Activated CD4-positive, alpha-beta T cell treated with anti-CD3 and anti-CD28 coated beads, Interleukin-2, amount 50 U/mL, for 4 hours (primary cell): ENCODE results near the gene LMX1B.
"Not testable (repeated sequence)": the region's sequence is repeated elsewhere in the genome, so short reads cannot be mapped to it uniquely, and the experiment has no call there.

Source experiments
- DNase-seq, 2 experiments: peaks; one replicate each; pipeline ENCODE4 v3.0.0-alpha.2; 2020

The LMX1B gene

DNA sequence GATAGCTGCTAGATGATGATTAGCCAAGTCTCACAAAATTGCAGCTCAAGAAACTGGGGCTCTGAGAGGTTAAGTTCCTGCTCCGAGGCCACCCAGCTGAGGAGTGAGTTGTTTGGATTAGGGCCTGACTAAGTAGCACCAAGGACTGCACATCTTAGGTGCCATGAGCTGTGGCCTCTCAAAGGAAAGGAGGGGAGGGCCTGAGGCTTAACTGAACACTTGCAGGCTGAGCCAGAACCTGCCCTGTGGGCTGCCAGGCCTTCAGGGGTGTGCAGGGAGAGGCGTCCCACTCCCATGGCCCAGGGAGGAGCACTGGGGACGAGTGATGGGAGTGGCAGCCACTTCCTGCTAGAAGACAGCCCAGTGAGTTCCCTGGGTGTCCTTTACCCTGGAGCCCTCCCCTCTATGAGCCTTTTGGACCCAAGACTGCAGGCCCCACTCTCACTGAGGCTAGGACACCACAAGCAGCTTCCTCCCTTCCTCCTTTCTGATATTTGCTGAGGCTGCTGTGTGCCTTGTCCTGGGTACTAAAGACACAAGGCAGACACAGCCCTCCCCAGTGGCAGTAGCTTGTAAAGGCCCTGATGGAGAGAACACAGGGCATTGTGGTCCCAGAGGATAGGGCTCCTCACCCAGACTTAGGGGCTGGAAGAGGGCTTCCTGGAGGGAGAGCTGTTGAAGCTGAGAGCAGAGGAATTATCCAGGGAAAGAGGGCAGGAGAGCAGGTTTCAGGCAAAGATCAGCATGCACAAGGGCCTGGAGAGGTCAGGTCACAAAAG lies 22.1 kb downstream of the LMX1B start:
- DNase-seq, result no peak

DNA sequence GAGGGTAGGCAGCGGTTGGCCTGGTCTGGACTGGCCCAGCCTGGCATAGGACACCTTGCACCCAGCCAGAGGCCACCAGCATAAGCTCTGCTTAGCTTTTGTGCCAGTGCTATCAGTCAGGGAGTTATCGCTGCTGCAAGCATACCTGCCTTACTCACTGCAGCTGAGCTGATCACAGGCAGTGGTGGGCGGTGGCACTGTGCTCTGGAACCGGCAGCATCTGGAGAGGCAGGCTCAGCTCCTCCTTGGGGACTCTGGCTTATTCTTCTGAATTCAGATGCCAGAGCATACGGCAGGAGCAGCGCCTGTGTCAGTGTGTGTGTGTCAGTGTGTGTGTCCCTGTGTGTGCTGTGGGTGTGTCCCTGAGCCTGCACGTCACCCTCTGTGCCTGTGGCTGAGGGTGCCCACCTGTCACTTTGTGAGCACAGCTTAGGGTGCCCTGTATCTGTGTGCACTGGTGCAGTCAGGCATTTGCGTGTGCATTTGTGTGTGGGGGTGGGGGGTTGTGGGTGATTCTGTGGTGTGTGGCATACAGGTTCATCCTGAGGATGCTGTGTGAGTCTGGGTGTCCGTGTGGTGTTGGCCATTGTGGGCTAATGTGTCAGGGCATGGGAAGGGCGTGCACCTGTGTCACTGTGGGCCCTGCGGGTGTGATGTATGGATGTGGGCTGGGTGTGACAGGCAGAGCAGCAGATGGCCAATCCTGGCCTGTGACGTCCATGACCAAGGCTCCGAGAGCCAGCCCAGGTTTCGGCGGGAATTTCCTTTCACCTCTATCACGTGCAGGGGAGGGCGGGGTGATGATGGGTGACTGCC lies 23.5 kb downstream of the LMX1B start:
- DNase-seq, result no peak

DNA sequence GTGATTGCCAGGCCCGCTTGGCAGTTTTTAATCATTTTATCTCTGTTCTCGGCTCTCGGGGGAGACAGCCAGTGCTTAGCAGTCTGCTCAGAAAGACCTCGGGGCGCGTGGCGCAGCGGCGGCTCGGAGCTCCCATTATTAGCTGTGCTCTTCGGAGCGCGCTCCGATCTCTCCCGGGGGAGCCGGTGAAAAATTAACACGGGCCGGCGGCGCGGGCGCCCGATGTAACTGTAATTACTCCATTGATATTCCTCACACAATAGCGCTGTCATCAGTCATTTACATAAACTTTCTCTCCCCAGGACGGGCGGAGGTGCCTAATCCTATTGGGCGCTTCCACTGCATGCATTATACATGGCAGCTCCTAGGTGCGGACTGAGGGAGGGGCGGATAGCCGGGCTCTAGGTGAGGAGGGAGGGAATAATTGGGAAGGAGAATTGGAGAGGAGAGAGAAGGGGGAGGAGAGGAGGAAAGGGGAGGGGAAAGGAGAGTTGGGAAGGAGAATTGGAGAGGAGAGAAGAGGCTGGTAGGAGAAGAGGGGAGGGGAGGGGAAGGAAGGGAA lies 24.9 kb downstream of the LMX1B start:
- no peak for DNase-seq

DNA sequence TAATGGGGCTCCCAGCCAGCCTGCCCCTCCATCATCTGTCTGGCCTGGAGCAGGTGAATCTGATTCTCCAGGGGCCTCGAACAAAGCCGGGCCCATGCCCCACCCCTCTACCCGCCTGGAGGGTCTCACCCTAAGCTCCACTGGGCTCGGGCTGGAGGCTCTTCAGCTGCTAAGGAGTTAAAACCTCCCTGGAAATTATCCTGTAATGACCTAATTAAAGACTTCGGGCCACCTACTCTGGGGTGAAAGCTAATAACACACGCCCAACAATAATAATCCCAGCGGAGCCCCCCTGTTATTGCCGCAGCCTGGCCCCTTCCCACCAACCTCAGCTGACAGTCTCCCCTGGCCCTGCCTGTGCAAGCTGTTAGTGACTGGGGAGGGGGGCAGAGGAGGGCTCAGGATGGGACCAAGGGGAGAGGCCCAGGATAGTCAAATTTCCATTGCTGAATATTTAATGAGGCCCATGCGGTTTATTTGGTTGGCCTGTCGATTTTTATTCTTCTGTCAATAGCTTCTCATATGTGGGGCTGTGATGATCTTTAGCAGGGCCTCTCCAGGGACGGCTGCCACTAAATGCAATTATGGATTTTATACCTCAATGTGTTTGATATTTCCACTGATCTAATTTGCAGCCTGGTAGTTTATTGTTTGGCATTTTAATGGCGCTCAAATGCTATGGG lies 25.7 kb downstream of the LMX1B start:
- DNase-seq, result no peak

DNA sequence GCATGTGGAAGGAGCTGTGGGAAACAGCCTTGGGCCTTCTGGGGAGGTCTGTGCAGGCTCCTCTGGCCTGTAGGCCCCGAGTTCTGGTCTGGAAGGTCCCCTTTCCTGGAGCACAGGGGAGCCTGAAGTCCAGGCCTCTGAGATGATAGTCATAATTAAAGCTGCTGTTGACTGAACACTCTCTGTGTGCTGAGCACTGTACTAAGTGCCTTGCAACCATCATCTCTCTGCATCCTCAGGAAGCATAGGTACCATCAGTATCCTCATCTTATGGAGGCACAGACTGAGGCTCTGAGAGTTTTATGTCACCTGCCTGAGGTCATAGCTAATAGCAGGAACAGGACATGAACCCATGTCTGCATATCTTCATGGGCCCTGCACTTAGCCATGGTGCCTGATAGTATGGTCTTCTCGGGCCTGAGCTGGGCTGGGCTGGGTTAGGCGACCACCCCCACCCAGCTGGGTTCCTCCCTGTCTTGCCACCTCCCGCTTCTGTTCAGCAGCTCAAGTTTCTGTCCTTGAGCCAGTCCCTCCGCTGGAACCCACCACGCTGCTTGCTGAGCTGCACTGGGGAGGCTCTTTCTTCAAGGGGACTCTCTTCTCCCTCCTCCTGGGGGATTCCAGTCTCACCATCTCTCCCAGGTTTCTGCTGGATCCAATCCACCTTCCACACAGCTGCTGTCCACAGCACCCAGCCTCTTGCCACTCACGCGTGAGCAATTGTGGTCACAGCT lies 27.6 kb downstream of the LMX1B start:
- no peak for DNase-seq

DNA sequence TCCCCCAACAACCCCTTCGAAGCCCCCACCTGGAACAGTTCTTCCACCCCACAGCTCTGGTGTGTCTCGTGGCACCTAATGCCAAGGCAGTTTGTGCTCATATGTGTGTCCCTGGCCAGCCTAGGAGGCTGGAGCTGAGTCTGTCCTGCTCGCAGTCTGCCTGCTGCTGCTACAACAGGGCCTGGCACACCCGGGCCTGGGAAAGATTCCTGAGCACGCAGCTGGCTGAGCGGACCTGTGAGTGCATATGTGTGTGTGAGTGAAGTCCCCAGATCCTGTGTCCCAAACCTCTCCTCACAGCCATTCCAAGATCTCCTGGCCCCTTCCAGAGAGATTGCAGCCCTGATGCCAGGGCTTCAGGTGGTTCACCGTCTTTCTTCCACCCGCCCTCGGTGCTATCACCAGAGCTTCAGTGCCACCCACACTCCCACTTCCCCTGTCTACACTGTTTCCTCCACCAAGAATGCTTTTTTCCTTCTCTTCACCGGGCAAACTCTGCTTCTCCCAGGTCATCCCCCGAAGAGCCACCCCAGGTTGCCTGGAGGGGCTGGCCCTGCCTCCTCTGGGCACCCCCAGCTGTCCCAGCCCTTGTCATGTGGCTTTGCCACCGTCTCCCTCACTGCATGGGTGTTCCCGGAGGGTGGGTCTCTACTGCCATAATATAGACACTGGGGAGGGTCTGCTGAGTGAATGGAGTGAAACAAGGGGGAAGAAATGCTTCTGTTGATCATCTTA lies 28.4 kb downstream of the LMX1B start:
- no peak for DNase-seq

DNA sequence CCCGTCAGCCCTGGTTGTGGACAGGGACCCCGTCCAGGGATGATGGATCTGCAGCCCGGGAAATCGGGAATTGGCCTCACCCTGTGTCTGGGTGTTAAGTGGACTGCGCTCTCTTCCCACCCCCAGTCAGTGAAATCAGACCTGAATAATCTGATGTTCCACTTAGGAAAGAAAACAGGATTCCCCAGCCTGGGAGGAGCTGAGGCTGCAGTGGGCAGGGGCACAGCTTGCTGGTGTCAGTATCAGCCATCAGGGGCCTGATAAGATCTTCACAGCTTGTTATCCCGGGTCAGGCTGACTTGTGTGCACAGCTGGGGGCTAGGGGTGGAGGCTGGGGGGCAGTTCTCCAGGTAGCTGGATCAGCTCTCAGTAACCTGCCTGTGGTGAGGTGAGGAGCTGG lies 29.1 kb downstream of the LMX1B start:
- no peak for DNase-seq

DNA sequence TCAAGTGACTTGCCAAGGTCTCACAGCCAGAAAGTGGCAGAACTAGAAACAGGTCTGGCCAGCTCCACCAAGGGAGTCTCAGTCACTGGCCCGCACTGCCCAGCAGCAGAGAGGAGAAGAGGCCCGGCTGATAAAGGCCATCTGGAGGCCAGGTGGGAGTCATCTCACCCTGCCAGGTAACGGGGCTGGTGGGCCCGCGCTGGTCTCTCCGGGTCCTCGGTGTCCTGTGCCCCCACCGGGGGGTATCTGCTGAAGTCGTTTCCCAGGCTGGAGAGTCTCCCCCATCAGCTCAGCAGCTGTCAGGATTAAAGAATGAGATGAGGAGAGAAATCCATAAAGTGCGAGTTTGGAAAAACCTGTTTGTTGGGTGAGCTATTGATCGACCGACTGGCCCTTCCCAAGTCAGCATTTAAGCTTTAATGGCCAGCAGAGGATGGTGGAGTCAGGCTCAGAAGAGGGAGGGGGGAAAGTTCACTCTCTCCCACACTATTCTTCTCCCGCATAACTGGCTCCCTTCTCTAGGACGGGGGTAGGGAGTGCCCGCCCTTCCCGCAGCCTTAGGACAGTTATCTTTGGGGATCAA lies 30.3 kb downstream of the LMX1B start:
- DNase-seq, result no peak

DNA sequence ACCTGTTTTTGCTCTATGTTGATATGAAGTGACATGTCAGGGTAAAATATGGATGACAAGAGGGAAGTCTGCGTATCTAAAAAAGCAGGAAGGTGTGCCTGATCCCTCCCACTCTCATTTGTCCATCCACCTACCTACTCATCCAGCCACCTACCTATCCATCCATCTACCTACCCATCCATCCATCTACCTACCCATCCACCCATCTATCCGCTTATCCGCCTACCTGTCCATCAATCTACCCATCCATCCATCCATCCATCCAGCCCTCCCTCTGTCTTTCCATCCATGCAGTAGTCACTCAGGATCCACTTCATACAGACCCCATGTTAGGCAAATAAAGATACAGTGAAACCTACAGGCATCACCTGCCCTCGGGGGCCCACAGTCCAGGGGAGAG lies 32.4 kb downstream of the LMX1B start:
- no peak for DNase-seq

DNA sequence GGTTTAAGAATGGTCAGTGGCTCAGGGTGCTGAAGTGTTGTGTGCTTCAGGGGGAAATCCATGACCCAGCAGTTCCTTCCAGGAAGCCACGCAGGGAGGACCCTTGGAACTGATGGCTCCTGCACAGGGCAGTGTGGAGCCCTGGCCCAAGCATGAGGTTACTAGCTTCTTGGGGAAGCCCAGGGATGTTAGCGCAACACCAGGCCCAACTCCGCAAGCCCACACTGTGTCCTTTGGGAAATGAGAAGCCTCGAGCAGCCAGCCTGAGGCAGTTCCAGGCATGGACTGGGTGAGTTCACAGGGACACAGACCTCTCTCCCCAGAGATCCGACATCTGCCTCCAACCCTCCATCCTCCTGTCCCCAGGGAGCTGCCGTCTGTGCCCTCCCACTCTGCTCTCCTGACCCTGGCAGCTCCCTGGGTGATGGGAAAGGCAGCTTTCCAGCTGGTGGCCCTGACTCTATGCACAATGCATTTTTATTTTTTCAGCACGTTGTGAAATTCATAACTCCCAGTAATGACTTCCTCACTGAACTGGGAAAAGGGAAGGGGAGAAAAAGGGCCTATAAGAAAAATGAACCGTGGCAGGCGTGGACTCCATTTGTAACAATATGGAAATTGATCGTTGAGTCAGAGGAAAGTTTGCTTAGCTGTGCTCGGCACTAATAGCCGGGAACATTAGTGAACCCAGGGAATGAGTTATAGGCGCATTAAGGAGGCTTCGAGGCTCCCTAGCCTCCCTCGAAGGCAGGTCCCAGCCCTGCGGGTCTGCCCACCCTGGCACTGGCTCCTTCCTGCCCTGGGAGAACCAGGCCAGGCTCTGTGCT lies 34.1 kb downstream of the LMX1B start:
- DNase-seq, result no peak

DNA sequence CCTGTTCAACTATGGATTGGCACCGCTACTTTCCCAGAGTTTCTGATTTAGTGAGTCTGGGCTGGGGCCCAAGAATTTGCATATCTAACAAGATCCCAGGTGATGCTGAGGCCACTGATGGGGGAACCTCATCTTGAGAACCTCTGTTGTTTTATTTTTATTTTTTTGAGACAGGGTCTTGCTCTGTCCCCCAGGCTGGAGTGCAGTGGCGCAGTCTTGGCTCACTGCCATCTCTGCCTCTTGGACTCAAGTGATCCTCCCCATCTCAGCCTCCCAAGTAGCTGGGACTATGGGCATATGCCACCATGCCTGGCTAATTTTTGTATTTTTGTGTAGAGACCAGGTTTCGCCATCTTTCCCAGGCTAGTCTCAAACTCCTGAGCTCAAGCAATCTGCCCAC lies 35.7 kb downstream of the LMX1B start:
- no peak for DNase-seq

DNA sequence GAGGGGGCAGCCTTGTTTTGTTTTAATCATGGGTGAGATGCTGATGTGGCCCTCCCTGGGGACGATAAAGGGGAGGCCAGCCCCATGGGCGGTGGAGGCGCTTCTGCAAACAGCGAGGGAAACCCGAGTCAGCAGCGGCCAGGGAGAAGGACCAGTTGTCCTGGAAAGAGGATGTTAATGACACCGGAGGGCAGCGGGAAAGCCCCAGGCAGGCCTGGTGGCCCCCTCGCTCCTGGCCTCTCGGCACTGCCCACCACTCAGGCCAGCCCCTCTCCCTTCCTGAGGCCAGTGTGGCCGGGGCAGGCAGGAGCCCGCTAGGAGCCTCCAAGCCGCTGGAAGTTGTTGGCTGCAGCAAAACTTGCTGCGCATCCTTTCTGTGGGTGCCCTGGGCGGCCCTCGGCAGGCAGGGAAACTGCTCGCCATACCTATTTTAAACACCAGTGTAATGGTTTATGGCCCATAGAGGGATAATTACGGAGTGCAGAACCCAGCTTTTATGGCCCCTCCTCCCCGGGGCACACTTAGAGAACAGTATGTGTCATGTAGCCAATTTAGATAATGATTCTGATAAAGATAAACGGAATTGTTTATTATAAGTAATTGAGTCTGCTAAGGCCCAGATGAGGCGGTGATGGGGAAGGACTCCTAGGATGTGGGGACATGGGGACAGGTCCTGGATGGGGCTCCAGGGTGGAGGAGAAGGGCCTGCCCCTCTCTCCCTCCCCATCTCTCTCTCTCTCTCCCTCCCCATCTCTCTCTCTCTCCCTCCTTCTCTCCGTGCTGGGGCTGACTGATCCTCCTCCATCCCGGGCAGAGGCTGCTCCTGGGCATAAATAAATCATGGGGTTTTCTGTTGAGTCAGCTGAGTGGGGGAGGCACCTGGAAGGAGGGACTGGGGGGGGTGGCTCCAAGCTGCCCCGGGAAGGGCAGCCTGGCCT lies 36.9 kb downstream of the LMX1B start:
- DNase-seq, result no peak

DNA sequence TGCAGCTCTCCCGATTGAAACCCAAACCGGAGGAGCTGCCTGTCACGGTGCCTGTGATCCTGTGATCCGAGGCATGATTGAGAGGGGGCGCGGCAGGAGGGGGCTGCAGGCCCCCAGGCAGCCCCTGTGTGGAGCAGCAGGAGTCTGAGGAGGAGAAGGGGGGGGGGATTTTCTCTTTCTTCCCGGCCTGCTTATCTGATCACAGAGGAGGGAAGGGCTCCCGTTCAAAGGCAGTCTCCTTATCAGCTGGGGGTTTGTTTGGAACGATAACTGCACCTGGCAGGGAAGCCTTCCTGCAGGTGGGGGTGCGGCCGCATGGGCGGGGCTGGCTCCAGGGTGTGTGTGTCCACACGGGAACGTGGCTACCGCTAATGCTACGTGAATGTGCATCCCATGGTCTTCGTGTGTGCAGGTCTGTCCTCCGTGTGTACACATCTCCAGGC lies 38.4 kb downstream of the LMX1B start:
- no peak for DNase-seq

DNA sequence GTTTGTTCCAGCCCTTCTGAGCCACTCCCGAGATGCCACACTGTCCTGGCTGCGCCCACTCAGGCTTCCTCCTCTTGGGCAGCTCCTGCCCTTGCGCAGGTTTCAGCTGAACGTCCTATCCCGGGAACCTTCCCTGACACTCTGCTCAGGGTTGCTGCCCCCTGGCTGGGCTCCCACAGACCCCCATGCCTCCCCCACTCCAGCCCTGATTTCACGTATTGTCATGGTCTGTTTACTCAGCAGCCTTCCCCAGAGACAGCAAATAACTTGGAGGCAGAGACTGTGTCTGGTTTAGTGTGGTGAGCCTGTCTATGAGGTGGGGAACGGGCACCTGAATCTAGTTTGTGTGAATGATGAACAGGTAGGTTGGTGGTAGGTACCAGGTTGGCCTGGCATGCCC lies 40.4 kb downstream of the LMX1B start:
- no peak for DNase-seq

DNA sequence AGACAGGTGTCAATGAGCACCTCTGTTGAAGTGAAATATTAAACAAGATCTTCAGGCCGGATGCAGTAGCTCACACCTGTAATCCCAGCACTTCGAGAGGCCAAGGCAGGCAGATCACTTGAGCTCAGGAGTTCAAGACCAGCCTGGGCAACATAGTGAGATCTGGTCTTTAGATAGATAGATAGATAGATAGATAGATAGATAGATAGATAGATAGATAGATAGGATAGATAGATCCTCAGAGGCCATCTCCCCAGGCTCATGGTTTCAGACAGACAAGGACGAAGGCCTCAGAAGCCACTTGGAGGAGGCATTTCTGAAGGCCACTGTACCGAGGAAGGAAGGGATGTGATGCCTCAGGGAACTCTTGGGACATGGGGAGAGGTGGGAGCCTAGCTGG lies 42.5 kb downstream of the LMX1B start:
- DNase-seq, result not testable (repeated sequence)

DNA sequence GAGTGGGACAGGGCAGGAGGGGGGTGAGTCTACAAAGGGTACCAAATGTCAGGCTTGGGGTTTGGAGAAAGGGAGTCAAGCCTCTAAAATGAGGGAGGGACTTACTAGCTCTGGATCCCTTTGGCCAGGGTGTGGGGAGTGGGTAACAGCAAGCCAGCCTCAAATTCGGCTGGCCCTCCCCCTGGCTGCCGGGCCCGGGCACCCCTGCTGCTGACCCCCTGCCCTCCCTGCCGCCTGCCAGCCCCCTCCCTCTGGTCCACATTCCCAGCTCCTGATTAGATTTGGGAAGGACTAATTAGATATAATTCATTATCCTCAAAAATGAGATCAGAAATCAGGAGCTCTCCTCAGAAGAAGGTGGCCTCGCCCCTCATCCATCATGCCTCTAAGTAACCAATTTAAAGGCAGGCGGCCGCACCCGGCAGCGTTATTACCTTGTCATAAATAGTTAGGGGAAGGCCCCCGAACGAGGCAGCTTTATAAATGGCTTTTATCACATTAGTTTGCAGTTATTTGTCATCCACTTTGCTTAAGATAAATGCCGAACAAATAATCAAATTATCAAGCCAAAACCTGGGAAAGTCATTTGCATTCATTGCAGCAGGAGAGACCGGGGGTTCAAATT lies 44.6 kb downstream of the LMX1B start:
- no peak for DNase-seq

DNA sequence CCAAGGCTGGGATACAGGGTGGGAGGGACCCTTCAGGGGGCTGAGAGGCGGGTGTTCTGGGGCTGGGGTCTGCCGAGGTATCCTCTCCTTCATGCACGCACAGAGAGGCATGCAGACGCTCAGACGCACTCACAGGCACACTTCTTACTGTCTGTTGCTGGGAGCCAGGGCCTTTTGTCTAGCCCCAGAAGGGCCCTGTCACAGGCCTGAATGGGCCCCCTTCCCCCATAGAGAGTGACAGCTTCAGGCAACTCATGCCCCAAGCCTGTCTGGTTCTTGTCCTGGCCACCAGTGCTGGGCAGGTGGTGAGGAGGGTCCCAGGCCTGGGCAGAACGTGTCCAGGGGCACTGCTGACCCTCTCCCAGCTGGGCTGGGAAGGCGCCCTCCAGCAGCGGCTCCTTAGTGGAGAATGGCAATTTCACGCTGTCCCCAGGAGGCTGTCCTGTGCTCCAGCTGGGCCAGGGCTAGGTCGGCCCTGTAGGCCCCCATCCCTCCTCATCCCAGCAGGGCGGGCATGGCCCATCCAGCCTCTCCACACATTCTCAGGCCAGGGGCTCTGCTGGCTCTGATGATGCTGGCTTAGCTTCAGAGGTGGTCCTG lies 45.3 kb downstream of the LMX1B start:
- DNase-seq, result no peak

DNA sequence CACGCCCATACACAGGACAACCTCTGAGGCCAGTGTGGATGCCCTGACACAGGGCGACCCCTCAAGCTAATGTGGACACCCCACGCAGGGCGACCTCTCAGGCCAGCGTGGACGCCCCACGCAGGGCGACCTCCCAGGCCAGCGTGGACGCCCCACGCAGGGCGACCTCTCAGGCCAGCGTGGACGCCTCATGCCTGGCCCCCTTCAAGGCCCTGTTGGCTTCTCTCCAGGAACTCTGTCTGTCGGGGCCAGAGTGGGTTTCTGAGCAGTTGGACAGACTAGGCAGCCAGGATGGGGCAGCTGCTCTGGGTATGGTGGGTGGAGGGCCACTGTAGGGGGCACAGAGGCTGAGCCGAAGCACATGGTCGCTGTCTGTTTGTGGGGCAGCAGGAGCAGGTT lies 47.4 kb downstream of the LMX1B start:
- no peak for DNase-seq
